ENCODE results near the gene DERA. TPM values are rescaled to one million over a fixed set of nuclear protein-coding genes. Genes with fewer than 3 reads are reported as not detected.

The DERA gene
- total and polyA plus RNA-seq, 2 of the 8 experiments (the other 6 are each of a cell fraction or from before 2014, with no cell fraction given), result 13.1 to 17.1 TPM

GRCh38 chr12:15972894-15973293, 61.8 kb downstream of the DERA start (continued):
- no peak for TF ChIP-seq ZNF274 (IDR thresholded peaks at IDR 0.05; ENCODE audit: borderline replicate concordance, extremely low read depth, low read length)
